ENCODE measurements around the gene SCUBE1.

DNA sequence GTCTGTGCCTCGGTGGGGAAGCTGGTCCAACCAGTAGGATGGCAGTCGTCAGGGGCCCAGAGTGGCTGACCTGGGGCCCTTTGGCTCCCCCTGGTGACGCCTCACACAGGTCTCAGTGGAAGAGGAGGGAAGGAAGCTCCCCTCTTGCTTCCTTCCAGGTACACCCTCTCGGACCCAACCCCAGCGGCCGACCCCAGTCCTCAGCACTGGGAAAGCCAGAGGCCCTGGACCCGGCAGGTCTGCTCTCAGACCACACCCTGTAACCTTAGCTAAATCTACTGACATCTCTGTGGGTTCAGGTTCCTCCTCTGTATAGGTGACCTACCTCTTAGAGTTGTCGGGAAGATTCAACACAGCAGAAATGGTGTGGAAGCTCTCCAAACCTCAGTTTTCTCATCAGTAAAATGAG, 3.4 kb upstream of the SCUBE1 start:
- TF ChIP-seq GATA2 (IDR thresholded peaks at IDR 0.05; ENCODE audit: low read depth, low read length) (no peak), GATA3 (IDR thresholded peaks at IDR 0.05; ENCODE audit: low read depth, low read length) (no peak)
